H1 (cell line): ENCODE data around the gene CCDC137. TPM values are rescaled to one million over a fixed set of nuclear protein-coding genes. Genes with fewer than 3 reads are reported as not detected.

Experiments
- BRCA1 ChIP-seq: IDR thresholded peaks from 2 replicates; pipeline ENCODE4 v1.6.1; 2012; ENCODE audit warnings: low read depth, low read length, improper control_type of control experiment
- CEBPB ChIP-seq: IDR thresholded peaks from 2 replicates; pipeline ENCODE4 v1.6.1; 2012; ENCODE audit warnings: low read depth, low read length
- CTBP2 ChIP-seq: IDR thresholded peaks from 2 replicates; pipeline ENCODE4 v1.7.0; 2011; ENCODE audit warnings: borderline replicate concordance, mild to moderate bottlenecking, moderate library complexity, mixed read lengths, low read length; ENCODE audit not compliant: insufficient read depth, insufficient read length
- HDAC2 ChIP-seq, 2 experiments: fragments of 300-600 bp in 1 of 2; sonication (generic) in 1 of 2; IDR thresholded peaks; 2 replicates each; pipeline ENCODE4 v1.6.1; 2011 to 2012; ENCODE audit warnings: low read depth in 2 of 2, low read length in 2 of 2, mild to moderate bottlenecking in 2 of 2, moderate library complexity in 2 of 2, borderline replicate concordance in 1 of 2, inconsistent platforms in 1 of 2
- KDM4A ChIP-seq: IDR thresholded peaks from one replicate; pipeline ENCODE4 v1.7.1; 2012; ENCODE audit warnings: low read depth, mild to moderate bottlenecking, moderate library complexity, low read length, inconsistent platforms; ENCODE audit not compliant: severe bottlenecking
- PHF8 ChIP-seq: fragments of 200-600 bp; sonication (generic); conservative IDR thresholded peaks from 2 replicates; pipeline ENCODE4 v1.7.1; 2012; ENCODE audit warnings: low read depth, mild to moderate bottlenecking, inconsistent platforms, low read length, moderate library complexity
- POLR2A ChIP-seq, 2 experiments: IDR thresholded peaks; 1 replicate in 1 of 2; 2 replicates in 1 of 2; pipeline ENCODE4 v1.6.1; 2011; ENCODE audit warnings: low read depth in 2 of 2, low read length in 2 of 2, mild to moderate bottlenecking in 2 of 2; ENCODE audit errors: control extremely low read depth in 1 of 2
- RBBP5 ChIP-seq: IDR thresholded peaks from 2 replicates; pipeline ENCODE4 v1.7.1; 2012; ENCODE audit warnings: low read depth, mild to moderate bottlenecking, inconsistent platforms, low read length, moderate library complexity, borderline replicate concordance
- RFX5 ChIP-seq: IDR thresholded peaks from 2 replicates; pipeline ENCODE4 v1.6.1; 2011; ENCODE audit warnings: low read depth, low read length, improper control_type of control experiment, borderline replicate concordance
- TAF7 ChIP-seq: optimal IDR thresholded peaks from 2 replicates; pipeline ENCODE3; 2011; ENCODE audit warnings: low read depth, mild to moderate bottlenecking, inconsistent platforms, low read length, moderate library complexity, borderline replicate concordance
- polyA plus RNA-seq, 7 experiments: library from polyadenylated mRNA; depleted of rRNA in 3 of 7; stranded (reverse) in 5 of 7; unstranded in 2 of 7; fragments of >200 nt in 5 of 7; fragments of 200-250 nt in 2 of 7; gene quantifications; 1 replicate in 5 of 7; 2 replicates in 1 of 7; 4 replicates in 1 of 7; pipeline versions ENCODE4 v1.2.1 to v1.2.3, GENCODE V29; 2011 to 2013; ENCODE audit warnings: missing spikeins in 2 of 7, mixed read lengths in 2 of 7
- total RNA-seq: library from RNA; stranded (reverse); fragmentation: NEBNext Ultra II Directional; extraction: Animal tissue kit (Norgen Biotek cat#: 25700); gene quantifications from 2 replicates; pipeline ENCODE4 v1.2.1, GENCODE V29; 2021

Gene CCDC137
- total and polyA plus RNA-seq, 2 of the 8 experiments (the other 6 are each of a cell fraction or from before 2014, with no cell fraction given), result 17.6 to 38.6 TPM

GRCh38 chr17:81711814-81712467 lies 45.4 kb downstream of the CCDC137 start, which contains the start of gene SLC25A10 (continued):
- peak; percentile 6 for TF ChIP-seq KDM4A
- no peak for TF ChIP-seq RFX5
- peak; percentile 3; the same call in 1 of the 2 replicates for TF ChIP-seq RBBP5
- TF ChIP-seq PHF8, result peak; percentile 56
- TF ChIP-seq CEBPB, result no peak
- no peak for TF ChIP-seq BRCA1
- 0 out of 4 replicates have a peak, but pooled peaks of 1 of the 2 experiments have one; percentile 61 for TF ChIP-seq HDAC2 (IDR thresholded peaks at IDR 0.05; ENCODE audit: borderline replicate concordance in 1 of 2, low read depth in 2 of 2, low read length in 2 of 2)
- 0 out of 3 replicates have a peak, but pooled peaks of 1 of the 2 experiments have one; percentile 31 for TF ChIP-seq POLR2A (IDR thresholded peaks at IDR 0.05; ENCODE audit: control extremely low read depth in 1 of 2, low read depth in 2 of 2, low read length in 2 of 2)
- TF ChIP-seq TAF7, result no peak
- no peak for TF ChIP-seq CTBP2
